ENCODE measurements around the gene AP3S2. TPM values are rescaled to one million over a fixed set of nuclear protein-coding genes. Genes with fewer than 3 reads are reported as not detected.

Gene AP3S2
- total RNA-seq, 1 donor: 73.0 TPM

DNA sequence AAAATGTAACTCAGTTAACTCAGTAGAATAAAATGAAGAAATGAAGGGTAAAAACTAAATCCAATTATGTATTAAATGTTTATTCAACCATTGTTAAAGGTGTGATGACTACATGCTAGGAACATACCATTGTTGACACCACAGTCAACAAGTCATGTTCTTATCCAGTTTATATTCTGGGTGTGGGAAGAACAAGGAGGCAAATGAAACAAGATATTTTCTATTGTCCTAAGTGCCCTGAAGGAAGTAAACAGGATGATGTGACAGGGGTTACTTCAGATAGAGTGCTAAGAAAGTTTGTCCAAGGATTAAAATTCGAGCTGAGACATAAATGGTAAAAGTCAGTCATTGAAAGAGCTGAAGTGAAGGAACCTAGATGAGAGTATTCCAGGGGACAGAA, 13.1 kb downstream of the AP3S2 start:
- no peak for DNase-seq (ENCODE audit: low read depth)
- TF ChIP-seq, protein P1, sequence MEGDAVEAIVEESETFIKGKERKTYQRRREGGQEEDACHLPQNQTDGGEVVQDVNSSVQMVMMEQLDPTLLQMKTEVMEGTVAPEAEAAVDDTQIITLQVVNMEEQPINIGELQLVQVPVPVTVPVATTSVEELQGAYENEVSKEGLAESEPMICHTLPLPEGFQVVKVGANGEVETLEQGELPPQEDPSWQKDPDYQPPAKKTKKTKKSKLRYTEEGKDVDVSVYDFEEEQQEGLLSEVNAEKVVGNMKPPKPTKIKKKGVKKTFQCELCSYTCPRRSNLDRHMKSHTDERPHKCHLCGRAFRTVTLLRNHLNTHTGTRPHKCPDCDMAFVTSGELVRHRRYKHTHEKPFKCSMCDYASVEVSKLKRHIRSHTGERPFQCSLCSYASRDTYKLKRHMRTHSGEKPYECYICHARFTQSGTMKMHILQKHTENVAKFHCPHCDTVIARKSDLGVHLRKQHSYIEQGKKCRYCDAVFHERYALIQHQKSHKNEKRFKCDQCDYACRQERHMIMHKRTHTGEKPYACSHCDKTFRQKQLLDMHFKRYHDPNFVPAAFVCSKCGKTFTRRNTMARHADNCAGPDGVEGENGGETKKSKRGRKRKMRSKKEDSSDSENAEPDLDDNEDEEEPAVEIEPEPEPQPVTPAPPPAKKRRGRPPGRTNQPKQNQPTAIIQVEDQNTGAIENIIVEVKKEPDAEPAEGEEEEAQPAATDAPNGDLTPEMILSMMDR (IDR thresholded peaks at IDR 0.05; ENCODE audit: insufficient read depth, low read depth, low read length): no peak
- H3K4me3 ChIP-seq (ENCODE audit: low read depth, low read length): no peak overlapping the region

DNA sequence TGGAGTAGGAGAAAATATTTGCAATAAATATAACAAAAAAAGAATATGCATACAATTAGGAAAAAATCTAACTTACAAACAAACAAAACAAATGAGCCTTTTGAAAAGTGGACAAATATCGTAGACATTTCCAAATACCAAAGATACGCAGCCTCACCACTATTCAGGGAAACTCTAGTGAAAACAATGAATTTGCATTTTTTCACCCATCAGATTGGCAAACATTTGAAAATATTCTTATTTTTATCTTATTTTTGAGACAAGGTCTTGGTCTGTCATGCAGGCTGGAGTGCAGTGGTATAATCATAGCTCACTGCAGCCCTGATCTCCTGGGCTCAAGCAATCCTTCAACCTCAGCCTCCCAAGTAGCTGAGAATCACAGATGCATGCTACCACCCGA, 15.5 kb downstream of the AP3S2 start:
- no peak overlapping the region for H3K4me3 ChIP-seq (ENCODE audit: low read depth, low read length)
- TF ChIP-seq, protein P1 (IDR thresholded peaks at IDR 0.05; ENCODE audit: insufficient read depth, low read depth, low read length): no peak
- DNase-seq (ENCODE audit: low read depth): no peak

DNA sequence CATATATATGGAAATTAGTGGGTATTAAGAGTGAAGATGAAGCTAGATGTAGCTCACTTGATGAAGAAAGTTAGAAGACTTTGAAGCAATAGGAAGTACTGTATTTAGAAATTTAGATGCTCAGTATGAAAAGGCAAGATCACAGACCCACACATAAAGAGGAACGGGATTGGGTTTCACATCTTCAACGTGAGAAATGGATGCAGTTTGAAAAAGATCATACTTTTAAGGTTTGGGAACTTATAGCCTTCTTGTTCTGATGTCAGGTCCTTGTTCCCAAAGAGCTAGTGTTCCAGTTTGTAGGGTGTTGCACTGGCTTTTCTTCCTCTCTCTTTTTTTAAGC, 16.7 kb downstream of the AP3S2 start:
- H3K4me3 ChIP-seq (ENCODE audit: low read depth, low read length): no peak overlapping the region
- TF ChIP-seq, protein P1 (IDR thresholded peaks at IDR 0.05; ENCODE audit: insufficient read depth, low read depth, low read length): no peak
- no peak for DNase-seq (ENCODE audit: low read depth)

DNA sequence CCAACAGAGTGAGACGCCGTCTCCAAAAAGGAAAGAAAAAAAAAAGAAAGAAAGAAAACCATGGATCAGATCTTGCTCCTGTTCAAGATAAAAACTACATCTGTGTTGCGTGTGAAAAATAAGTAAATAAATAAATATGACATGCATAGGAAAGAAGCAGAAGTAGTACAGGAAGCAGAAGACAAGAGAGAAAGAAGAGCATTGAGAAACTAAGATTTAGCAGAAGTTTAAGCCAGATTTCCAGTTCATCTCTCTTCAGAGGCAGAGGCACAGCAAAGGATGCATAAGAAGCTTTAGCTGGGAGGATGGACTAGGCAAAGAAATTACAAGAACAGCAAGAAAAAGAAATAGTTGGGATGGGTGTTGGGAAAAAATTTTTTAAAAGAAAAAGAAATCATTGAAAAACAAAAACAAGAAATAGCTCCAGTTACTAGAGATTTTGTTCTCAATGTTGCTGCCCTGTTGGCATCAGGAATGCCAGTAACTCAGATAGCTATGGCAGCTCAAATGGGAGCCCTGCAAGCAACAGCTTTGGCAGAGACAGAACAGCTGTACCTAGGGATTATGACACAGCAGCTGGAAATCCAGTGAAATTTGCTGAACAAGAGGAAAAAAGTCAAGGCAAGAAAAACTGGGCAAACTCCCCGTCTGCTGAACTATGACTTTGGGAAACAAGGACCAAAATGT, 17.3 kb downstream of the AP3S2 start:
- TF ChIP-seq, protein P1 (IDR thresholded peaks at IDR 0.05; ENCODE audit: insufficient read depth, low read depth, low read length): no peak
- H3K4me3 ChIP-seq (ENCODE audit: low read depth, low read length): no peak overlapping the region
- peak; percentile 6 for DNase-seq (ENCODE audit: low read depth)

DNA sequence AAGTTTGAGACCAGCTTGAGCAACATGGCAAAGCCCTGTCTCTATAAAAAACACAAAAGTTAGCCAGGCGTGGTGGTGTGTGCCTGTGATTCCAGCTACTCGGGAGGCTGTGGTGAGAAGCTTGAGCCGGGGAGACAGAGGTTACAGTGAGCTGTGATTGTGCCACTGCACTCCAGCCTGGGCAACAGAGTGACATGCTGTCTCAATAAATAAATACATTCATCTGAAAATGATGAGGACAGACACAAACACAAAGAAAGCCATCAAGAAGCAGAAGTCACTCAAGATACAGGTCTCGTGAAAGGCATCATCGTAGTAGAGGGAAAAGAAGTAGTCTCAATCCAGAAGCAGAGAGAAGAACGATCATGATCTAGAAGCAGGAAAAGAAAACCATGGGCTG, 18.1 kb downstream of the AP3S2 start:
- no peak overlapping the region for H3K4me3 ChIP-seq (ENCODE audit: low read depth, low read length)
- no peak for DNase-seq (ENCODE audit: low read depth)
- TF ChIP-seq, protein P1 (IDR thresholded peaks at IDR 0.05; ENCODE audit: insufficient read depth, low read depth, low read length): no peak

DNA sequence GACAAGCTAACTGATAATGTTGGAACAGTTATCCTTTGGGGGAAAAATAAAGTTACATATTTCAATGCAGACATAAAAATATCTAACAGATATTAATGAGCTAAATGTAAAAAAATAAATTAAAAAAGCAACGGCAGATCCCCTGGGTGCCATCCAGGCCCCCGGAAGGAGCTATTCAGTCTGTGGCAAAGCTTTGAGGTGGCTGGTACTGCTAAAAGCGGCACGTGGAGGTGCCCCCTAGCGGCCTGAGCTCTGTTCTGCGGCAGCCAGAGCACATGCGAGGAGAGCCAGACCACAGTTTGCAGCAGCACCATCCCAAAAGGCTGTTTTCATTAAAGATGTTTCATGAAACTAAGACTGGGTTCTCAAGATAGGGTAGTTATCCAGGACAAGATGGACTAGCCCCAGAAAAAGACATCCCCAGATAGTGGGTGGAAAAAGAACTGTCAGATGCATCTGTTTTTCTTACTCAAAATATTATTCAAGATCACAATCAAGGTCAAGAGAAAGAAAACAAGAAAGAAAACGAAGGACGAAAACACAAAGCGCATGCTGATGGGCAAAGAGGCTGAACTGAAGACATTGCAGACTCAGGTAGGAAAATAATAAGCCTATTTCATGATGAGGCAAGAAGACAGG, 18.7 kb downstream of the AP3S2 start:
- no peak overlapping the region for H3K4me3 ChIP-seq (ENCODE audit: low read depth, low read length)
- TF ChIP-seq, protein P1 (IDR thresholded peaks at IDR 0.05; ENCODE audit: insufficient read depth, low read depth, low read length): peak; percentile 97
- peak; percentile 72 for DNase-seq (ENCODE audit: low read depth)
